GM18873 (cell line): Measurements from ENCODE around the gene KCNH8.
"Not testable (repeated sequence)": the region's sequence is repeated elsewhere in the genome, so short reads cannot be mapped to it uniquely, and the experiment has no call there.

ENCODE experiments used
- ATAC-seq: cut with Tn5 transposase; IDR thresholded peaks from one replicate; pipeline ENCODE4 v1.9.1; 2021; ENCODE audit warnings: mild to moderate bottlenecking, moderate library complexity, moderate number of reproducible peaks; ENCODE audit not compliant: unreplicated experiment, low FRiP score

The KCNH8 gene

GRCh38 chr3:19147905-19148767, at the start of gene KCNH8:
Gene KCNH8, plus strand, starts transcription at chr3:19148510. Its CDS starts 210 bp downstream, at chr3:19148720.
- no peak for ATAC-seq

DNA sequence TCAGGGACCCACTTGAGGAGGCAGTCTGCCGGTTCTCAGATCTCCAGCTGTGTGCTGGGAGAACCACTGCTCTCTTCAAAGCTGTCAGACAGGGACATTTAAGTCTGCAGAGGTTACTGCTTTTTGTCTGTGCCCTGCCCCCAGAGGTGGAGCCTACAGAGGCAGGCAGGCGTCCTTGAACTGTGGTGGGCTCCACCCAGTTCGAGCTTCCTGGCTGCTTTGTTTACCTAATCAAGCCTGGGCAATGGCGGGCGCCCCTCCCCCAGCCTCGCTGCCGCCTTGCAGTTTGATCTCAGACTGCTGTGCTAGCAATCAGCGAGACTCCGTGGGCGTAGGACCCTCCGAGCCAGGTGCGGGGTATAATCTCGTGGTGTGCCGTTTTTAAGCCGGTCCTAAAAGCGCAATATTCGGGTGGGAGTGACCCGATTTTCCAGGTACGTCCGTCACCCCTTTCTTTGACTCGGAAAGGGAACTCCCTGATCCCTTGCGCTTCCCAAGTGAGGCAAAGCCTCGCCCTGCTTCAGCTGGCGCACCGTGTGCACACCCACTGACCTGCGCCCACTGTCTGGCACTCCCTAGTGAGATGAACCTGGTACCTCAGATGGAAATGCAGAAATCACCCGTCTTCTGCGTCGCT, 45.5 kb upstream of the KCNH8 start:
- not testable (repeated sequence) for ATAC-seq

DNA sequence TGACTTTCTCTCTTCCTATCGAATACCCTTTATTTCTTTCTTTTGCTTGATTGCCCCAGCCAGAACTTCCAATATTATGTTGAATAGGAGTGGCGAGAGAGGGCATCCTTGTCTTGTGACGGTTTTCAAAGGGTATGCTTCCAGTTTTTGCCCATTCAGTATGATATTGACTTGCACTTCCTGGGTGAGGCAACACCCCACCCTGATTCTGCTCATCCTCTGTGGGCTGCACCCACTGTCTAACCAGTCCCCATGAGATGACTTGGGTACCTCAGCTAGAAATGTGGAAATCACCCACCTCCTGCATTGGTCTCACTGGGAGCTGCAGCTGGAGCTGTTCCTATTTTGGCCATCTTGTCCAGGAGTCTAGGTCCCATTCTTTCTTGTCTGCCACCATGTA, 44.8 kb upstream of the KCNH8 start:
- no peak for ATAC-seq

DNA sequence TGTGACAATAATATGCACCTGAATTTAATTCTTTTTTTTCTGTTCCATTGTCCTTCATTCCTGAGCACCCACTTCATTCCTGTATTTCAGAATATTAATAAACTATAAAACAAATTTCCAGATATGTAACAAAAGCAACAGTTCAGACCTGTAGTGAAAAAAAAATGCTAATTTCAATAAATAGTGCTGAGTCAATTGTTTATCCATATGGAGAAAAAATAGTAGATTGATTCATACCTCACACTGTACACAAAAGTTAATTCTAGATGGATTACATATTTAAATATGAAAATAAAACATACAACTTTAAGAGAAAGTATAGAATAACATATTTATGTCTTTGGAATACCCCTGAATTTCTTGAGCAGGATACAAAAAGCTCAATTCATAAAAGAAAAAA, 43.9 kb upstream of the KCNH8 start:
- no peak for ATAC-seq

- no peak for ATAC-seq
These were observed 42.5 kb upstream of the KCNH8 start for GRCh38 chr3:19105826-19106225.

DNA sequence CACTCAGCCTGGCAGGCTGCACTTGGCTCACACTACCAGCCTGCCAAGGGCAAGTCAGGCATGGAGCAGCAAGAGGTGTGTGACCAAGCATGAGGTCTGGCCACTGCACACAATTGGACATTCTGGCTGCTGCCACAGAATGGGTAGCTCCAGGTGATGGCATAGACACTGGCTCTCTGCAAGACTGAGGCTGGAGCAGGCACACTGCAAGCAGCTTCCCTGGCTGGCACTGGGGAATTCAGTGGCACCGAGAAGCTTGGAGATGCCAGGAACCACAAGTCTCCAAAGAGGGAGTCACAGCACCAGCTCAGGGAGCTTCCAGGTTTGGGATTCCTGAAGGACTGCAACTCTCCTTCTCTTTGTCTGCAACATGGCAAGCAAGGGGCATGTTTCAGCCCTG, 42.0 kb upstream of the KCNH8 start:
- ATAC-seq = no peak

DNA sequence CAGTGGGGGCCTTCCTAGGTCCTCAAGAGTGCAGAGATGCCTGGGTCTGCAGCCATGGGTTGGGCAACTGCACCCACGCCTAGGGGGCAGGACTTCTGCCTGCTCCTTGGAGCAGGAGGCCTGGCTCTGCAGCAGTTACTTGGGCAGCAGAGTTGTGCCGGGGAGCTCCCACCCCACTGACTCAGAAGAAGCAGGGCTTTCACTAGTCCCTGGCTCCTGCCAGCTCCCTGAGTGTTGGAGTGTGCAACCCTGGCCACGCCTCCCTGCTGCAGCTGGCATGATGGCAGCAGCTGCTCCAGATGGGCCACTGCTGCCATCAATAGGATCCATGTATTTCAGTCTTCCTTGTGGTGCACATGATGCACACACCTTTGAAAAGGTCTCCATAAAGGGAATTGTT, 40.6 kb upstream of the KCNH8 start:
- no peak for ATAC-seq

- no peak for ATAC-seq
These were observed 37.9 kb upstream of the KCNH8 start for GRCh38 chr3:19110335-19110895.

- no peak for ATAC-seq
These were observed 33.8 kb upstream of the KCNH8 start for GRCh38 chr3:19114461-19114860.

DNA sequence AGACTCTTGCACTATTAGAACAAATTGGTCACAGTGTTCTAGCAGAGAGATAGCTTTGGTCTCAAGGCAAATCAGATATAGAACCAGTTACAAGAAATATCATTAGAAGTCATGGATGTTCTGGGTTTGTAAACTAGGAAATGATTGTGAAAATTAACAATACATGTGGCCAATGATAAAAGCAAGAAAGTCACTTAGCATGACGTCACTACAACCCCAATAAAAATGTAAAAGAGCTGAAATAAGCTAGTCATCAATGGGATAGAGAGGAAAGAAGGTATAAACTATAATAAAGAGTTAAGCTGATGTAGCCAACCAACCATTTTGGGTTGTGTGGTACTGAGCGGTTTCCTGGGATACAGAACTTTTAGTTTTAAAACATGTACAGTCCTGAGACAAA, 32.1 kb upstream of the KCNH8 start:
- ATAC-seq = no peak

DNA sequence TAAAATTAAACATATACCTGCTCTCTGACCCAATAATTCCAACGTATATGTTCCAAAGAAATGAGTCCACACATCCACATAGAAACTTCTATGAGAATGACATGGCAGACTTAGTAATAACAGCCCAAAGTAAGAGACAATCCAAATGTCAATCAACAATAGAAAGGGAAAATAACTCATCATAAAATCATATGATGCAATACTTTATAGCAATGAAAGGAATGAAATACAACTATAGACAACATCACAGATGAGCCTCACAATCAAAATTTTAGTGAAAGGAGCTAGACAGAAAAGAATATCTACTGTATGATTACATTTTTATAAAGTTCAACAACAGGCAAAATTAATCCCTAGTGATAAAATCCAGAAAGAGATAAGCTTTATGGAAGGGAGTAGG, 23.6 kb upstream of the KCNH8 start:
- ATAC-seq = no peak

GRCh38 chr3:19139863-19140262, 8.4 kb upstream of the KCNH8 start:
- ATAC-seq = no peak

- peak; percentile 52 for ATAC-seq
These were observed 1.3 kb upstream of the KCNH8 start for GRCh38 chr3:19146685-19147650.

DNA sequence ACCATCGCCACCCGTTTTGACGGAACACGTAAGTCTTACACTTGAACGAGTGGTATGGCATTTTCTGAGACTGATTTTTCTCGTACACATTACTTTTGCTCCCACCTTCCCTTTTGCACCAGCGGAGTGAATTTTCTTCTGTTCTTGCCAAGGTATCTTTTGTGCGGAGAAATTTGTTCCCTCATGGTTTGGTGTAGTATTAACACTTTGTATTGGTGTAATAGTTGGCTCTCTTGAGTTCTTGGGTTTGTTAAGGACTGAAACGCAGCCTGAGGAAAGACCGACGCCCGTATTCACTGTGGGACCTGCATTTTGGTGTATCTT, 420 bp downstream of the KCNH8 start:
- no peak for ATAC-seq

- no peak for ATAC-seq
These were observed 1.1 kb downstream of the KCNH8 start for GRCh38 chr3:19149368-19149767.

DNA sequence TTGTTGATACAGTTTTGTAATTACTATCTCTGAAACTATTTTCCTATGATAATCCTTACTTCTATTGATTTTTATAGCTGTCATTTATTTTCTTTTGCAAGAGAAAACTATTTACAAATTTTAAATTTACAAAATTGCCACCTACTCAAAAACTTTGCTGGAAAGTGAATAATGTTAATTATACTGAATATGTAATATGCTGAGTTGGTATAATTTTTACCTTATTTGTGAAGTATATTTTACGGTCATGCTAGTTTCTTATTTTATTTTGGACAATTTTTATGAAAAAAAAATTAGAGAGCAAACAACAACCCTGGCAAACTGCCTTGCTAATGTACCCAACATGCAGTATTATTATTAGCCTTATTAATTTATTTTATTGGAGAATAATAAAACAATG, 2.9 kb downstream of the KCNH8 start:
- no peak for ATAC-seq

- ATAC-seq = no peak
These were observed 6.5 kb downstream of the KCNH8 start for GRCh38 chr3:19154693-19155250.

GRCh38 chr3:19155375-19155774, 7.1 kb downstream of the KCNH8 start:
- ATAC-seq = no peak

- no peak for ATAC-seq
These were observed 11.8 kb downstream of the KCNH8 start for GRCh38 chr3:19159966-19160635.

DNA sequence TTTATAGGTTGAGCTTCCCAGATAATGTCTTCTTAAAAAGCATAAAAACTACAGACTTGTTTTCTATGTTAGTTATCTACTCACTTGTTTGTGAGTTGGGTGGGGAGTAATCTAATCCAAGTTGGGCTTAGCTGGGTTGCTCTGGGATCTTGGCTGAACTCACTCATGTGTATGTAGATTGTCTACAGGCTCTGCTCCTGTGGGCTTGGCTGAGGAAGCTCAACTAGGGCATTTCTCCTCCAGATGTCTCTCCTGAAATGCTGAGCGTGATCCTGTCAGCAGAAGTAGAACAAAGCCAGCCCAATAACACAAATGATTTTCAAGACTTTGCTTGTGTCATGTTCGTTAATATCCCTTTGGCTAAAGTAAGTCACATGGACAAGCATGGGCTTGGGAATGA, 17.3 kb downstream of the KCNH8 start:
- no peak for ATAC-seq
